H1 (cell line): ENCODE data around the gene PRR35. TPM values are rescaled to one million over a fixed set of nuclear protein-coding genes. Genes with fewer than 3 reads are reported as not detected.

Experiments
- CTCF ChIA-PET: fragments of 300-600 bp; sonication (Branson Sonifier 250); formaldehyde crosslinking; loops from one replicate; lab custom pipeline; 2021; ENCODE audit not compliant: partially characterized antibody; lab: Charles Lee
- POLR2A ChIA-PET: fragments of 300-600 bp; sonication (Branson Sonifier 250); formaldehyde crosslinking; loops from one replicate; lab custom pipeline; 2021; ENCODE audit warnings: inconsistent platforms; ENCODE audit not compliant: partially characterized antibody; lab: Charles Lee
- DNase-seq, 2 experiments: peaks; one replicate each; pipeline versions ENCODE4 v3.0.0 to v3.0.0-alpha.2; 2010 to 2022; ENCODE audit warnings: low spot score in 2 of 2, low read depth in 1 of 2, mixed read lengths in 1 of 2
- FAIRE-seq: peaks from 2 replicates; lab custom pipeline; 2011; peaks lifted over from hg19 to GRCh38; lab: Jason Lieb, UNC
- H2AFZ ChIP-seq: 2 replicates; pipeline ENCODE4 v1.8.1; 2012; ENCODE audit warnings: low read length, inconsistent platforms
- H2AK5ac ChIP-seq: 2 replicates; pipeline ENCODE4 v1.6.1; 2013; ENCODE audit warnings: low read depth, low read length
- H2BK120ac ChIP-seq: replicated peaks from 2 replicates; pipeline ENCODE3; 2013; ENCODE audit warnings: low read depth, low read length, inconsistent platforms
- H2BK12ac ChIP-seq: 2 replicates; pipeline ENCODE4 v1.6.1; 2013; ENCODE audit warnings: low read depth, low read length
- H2BK15ac ChIP-seq: 2 replicates; pipeline ENCODE4 v1.6.1; 2013; ENCODE audit warnings: low read length
- H2BK20ac ChIP-seq: 2 replicates; pipeline ENCODE4 v1.6.1; 2013; ENCODE audit warnings: low read length
- H2BK5ac ChIP-seq: 2 replicates; pipeline ENCODE4 v1.6.1; 2013; ENCODE audit warnings: low read depth, low read length
- H3K14ac ChIP-seq: 2 replicates; pipeline ENCODE4 v1.6.1; 2013; ENCODE audit warnings: inconsistent platforms; ENCODE audit not compliant: insufficient read length
- H3K18ac ChIP-seq: 2 replicates; pipeline ENCODE4 v1.6.1; 2013; ENCODE audit warnings: low read length; ENCODE audit errors: extremely low read depth
- H3K23ac ChIP-seq: 2 replicates; pipeline ENCODE4 v1.6.1; 2013; ENCODE audit warnings: inconsistent platforms; ENCODE audit not compliant: insufficient read length
- H3K23me2 ChIP-seq: 2 replicates; pipeline ENCODE4 v1.6.1; 2013; ENCODE audit warnings: low read depth, low read length
- H3K27ac ChIP-seq: 2 replicates; pipeline ENCODE4 v1.6.1; 2011; ENCODE audit warnings: low read depth, low read length, inconsistent platforms
- H3K27me3 ChIP-seq, 4 experiments: replicated peaks in 1 of 4; 1 replicate in 1 of 4; 2 replicates in 3 of 4; pipeline versions ENCODE4 v1.6.1 to v1.8.1; 2011 to 2013; ENCODE audit warnings: low read length in 3 of 4, mild to moderate bottlenecking in 3 of 4, inconsistent platforms in 2 of 4, mixed read lengths in 2 of 4, moderate library complexity in 1 of 4; ENCODE audit not compliant: control insufficient read depth in 3 of 4, insufficient read depth in 3 of 4; ENCODE audit errors: extremely low read depth in 1 of 4
- H3K36me3 ChIP-seq, 4 experiments: 2 replicates each; pipeline versions ENCODE4 v1.6.1 to v1.8.1; 2011 to 2013; ENCODE audit warnings: mild to moderate bottlenecking in 4 of 4, low read length in 3 of 4, moderate library complexity in 2 of 4, control low read depth in 1 of 4, inconsistent platforms in 1 of 4; ENCODE audit not compliant: insufficient read depth in 4 of 4, control insufficient read depth in 2 of 4
- H3K4ac ChIP-seq: replicated peaks from 2 replicates; pipeline ENCODE3; 2013; ENCODE audit warnings: low read length, low read depth, mixed read lengths, inconsistent platforms; ENCODE audit not compliant: insufficient read length
- H3K4me1 ChIP-seq, 4 experiments: replicated peaks in 1 of 4; 1 replicate in 1 of 4; 2 replicates in 3 of 4; pipeline versions ENCODE4 v1.6.1 to v1.8.1; 2011 to 2013; ENCODE audit warnings: low read length in 3 of 4, inconsistent platforms in 2 of 4, mixed read lengths in 1 of 4; ENCODE audit not compliant: insufficient read depth in 4 of 4, control insufficient read depth in 3 of 4
- H3K4me2 ChIP-seq, 2 experiments: 2 replicates each; pipeline versions ENCODE4 v1.6.1 to v1.8.1; 2011 to 2013; ENCODE audit warnings: low read depth in 2 of 2, low read length in 2 of 2, control low read depth in 1 of 2, inconsistent platforms in 1 of 2, mild to moderate bottlenecking in 1 of 2; ENCODE audit not compliant: insufficient read depth in 1 of 2
- H3K4me3 ChIP-seq, 4 experiments: fragments of 200-600, 300-600 bp in 1 of 4; sonication (generic), shearing (Covaris generic), sonication (Bioruptor Twin) in 1 of 4; 2 replicates each; pipeline versions ENCODE4 v1.5.1 to v1.8.1; 2011 to 2016; ENCODE audit warnings: low read length in 4 of 4, low read depth in 3 of 4, control low read depth in 2 of 4, inconsistent platforms in 2 of 4, mild to moderate bottlenecking in 2 of 4, mixed read lengths in 1 of 4, moderate library complexity in 1 of 4; ENCODE audit not compliant: insufficient read depth in 2 of 4; ENCODE audit errors: extremely low read depth in 1 of 4
- H3K56ac ChIP-seq: replicated peaks from 2 replicates; pipeline ENCODE3; 2013; ENCODE audit warnings: low read depth, mild to moderate bottlenecking, mixed read lengths, low read length, inconsistent platforms; ENCODE audit not compliant: insufficient read length
- H3K79me1 ChIP-seq: 2 replicates; pipeline ENCODE4 v1.6.1; 2013; ENCODE audit warnings: low read depth, low read length, control low read depth
- H3K79me2 ChIP-seq, 2 experiments: 2 replicates each; pipeline versions ENCODE4 v1.6.1 to v1.8.1; 2012 to 2013; ENCODE audit warnings: low read length in 2 of 2, mild to moderate bottlenecking in 2 of 2, inconsistent platforms in 1 of 2; ENCODE audit not compliant: insufficient read depth in 2 of 2, control insufficient read depth in 1 of 2
- H3K9ac ChIP-seq, 4 experiments: replicated peaks in 1 of 4; 1 replicate in 1 of 4; 2 replicates in 3 of 4; pipeline versions ENCODE4 v1.6.1 to v1.8.1; 2011 to 2013; ENCODE audit warnings: low read depth in 3 of 4, low read length in 3 of 4, control low read depth in 2 of 4, mild to moderate bottlenecking in 2 of 4, moderate library complexity in 2 of 4, inconsistent platforms in 1 of 4; ENCODE audit errors: extremely low read depth in 1 of 4
- H3K9me3 ChIP-seq, 2 experiments: 2 replicates each; pipeline versions ENCODE4 v1.6.1 to v1.8.1; 2012 to 2013; ENCODE audit warnings: mild to moderate bottlenecking in 2 of 2, moderate library complexity in 2 of 2, control low read depth in 1 of 2, inconsistent platforms in 1 of 2, low read depth in 1 of 2, low read length in 1 of 2, mixed read lengths in 1 of 2; ENCODE audit not compliant: insufficient read depth in 2 of 2
- H4K20me1 ChIP-seq, 2 experiments: replicated peaks in 1 of 2; 2 replicates each; pipeline versions ENCODE3 to v1.8.1; 2011 to 2013; ENCODE audit warnings: inconsistent platforms in 2 of 2, low read length in 2 of 2, mild to moderate bottlenecking in 1 of 2; ENCODE audit not compliant: insufficient read depth in 2 of 2, control insufficient read depth in 1 of 2
- H4K5ac ChIP-seq: 2 replicates; pipeline ENCODE4 v1.6.1; 2013; ENCODE audit warnings: low read length, low read depth, mixed read lengths, inconsistent platforms; ENCODE audit not compliant: insufficient read length
- H4K8ac ChIP-seq: 2 replicates; pipeline ENCODE4 v1.8.0; 2013; ENCODE audit warnings: mild to moderate bottlenecking, moderate library complexity, low read length, inconsistent platforms; ENCODE audit not compliant: insufficient read depth; ENCODE audit errors: extremely low read depth
- H4K91ac ChIP-seq: replicated peaks from 2 replicates; pipeline ENCODE3; 2013; ENCODE audit warnings: low read length, mixed read lengths, inconsistent platforms; ENCODE audit not compliant: insufficient read length
- FOSL1 ChIP-seq: IDR thresholded peaks from 2 replicates; pipeline ENCODE4 v1.6.1; 2011; ENCODE audit warnings: mild to moderate bottlenecking, low read depth, low read length, moderate library complexity; ENCODE audit not compliant: insufficient read depth
- WGBS, 2 experiments: shearing (Covaris generic) in 1 of 2; methylation state at CpG; one replicate each; pipeline versions ENCODE4 v1.1.6 to v1.1.7; 2013 to 2015; ENCODE audit warnings: low lambda C conversion rate in 2 of 2, mixed read lengths in 2 of 2, inconsistent platforms in 1 of 2, low coverage in 1 of 2, missing lambda C conversion rate in 1 of 2; ENCODE audit not compliant: insufficient replicate concordance in 2 of 2, insufficient coverage in 1 of 2, insufficient read length in 1 of 2; ENCODE audit errors: extremely low coverage in 1 of 2, missing lambda C conversion rate in 1 of 2; 5-methylcytosine and 5-hydroxymethylcytosine counted together
- polyA plus RNA-seq, 7 experiments: library from polyadenylated mRNA; depleted of rRNA in 3 of 7; stranded (reverse) in 5 of 7; unstranded in 2 of 7; fragments of >200 nt in 5 of 7; fragments of 200-250 nt in 2 of 7; gene quantifications; 1 replicate in 5 of 7; 2 replicates in 1 of 7; 4 replicates in 1 of 7; pipeline versions ENCODE4 v1.2.1 to v1.2.3, GENCODE V29; 2011 to 2013; ENCODE audit warnings: missing spikeins in 2 of 7, mixed read lengths in 2 of 7
- total RNA-seq: library from RNA; stranded (reverse); fragmentation: NEBNext Ultra II Directional; extraction: Animal tissue kit (Norgen Biotek cat#: 25700); gene quantifications from 2 replicates; pipeline ENCODE4 v1.2.1, GENCODE V29; 2021
- TF ChIP-seq, protein P1 (sequence below): IDR thresholded peaks from 2 replicates; pipeline ENCODE4 v1.6.1; 2012; ENCODE audit warnings: low read length, inconsistent platforms

The PRR35 gene
- total and polyA plus RNA-seq, 2 of the 8 experiments (the other 6 are each of a cell fraction or from before 2014, with no cell fraction given): 0.38 to 0.50 TPM

DNA sequence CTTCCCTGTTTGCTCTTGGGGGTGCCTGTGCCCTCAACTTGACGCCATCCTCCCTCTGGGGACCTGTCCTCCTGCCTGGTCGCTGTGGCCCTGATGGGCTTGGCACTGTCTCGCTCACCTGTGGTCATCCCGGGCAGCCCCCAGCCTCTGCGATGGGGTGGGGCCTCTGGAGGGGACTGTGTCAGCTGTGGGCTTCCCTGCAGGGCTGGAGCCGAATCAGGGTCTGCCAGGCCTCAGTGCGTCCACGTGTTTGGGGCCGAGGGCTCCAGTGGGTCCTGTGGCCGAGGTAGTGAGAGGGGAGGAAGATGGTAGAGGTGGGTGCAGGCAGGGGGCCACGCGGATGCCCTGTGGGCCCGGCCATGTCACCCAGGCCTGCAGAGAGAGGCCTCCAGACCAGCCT, 17.6 kb downstream of the PRR35 start:
- WGBS, 2 experiments: 87% methylated on average over 11 of the region's 13 CpGs; no CpG with 5 or more reads in 1 of the 2 experiments
- Histone ChIP-seq H2BK5ac (no peak overlapping the region), H3K27me3 (no peaks in the 10 kb centered on the region)
- TF ChIP-seq FOSL1: no peak
- TF ChIP-seq, protein P1, sequence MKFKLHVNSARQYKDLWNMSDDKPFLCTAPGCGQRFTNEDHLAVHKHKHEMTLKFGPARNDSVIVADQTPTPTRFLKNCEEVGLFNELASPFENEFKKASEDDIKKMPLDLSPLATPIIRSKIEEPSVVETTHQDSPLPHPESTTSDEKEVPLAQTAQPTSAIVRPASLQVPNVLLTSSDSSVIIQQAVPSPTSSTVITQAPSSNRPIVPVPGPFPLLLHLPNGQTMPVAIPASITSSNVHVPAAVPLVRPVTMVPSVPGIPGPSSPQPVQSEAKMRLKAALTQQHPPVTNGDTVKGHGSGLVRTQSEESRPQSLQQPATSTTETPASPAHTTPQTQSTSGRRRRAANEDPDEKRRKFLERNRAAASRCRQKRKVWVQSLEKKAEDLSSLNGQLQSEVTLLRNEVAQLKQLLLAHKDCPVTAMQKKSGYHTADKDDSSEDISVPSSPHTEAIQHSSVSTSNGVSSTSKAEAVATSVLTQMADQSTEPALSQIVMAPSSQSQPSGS: no peak

More for the DNA sequence above, 17.6 kb downstream of the PRR35 start:
- no peak overlapping the region for H4K5ac ChIP-seq
- CTCF ChIA-PET: interaction anchor here (1.0 to 4.8 kb wide), 11 partner anchors 9 to 216 kb away, joined by 3 to 30 read pairs (median 6); no protein-coding TSS in a partner anchor
- peak overlapping the region; percentile 79 for H4K8ac ChIP-seq
- no peak overlapping the region for H2BK20ac ChIP-seq
- no peak overlapping the region for H2AFZ ChIP-seq
- no peak overlapping the region for H2BK120ac ChIP-seq
- H3K9me3 ChIP-seq: no peaks in the 10 kb centered on the region
- H2BK12ac ChIP-seq: no peak overlapping the region
- no peak overlapping the region for H3K9ac ChIP-seq
- H3K23me2 ChIP-seq: no peaks in the 10 kb centered on the region
- no peak for DNase-seq
- no peak for FAIRE-seq
- H3K23ac ChIP-seq: no peak overlapping the region
- no peak overlapping the region for H2BK15ac ChIP-seq
- no peak overlapping the region for H3K14ac ChIP-seq
- no peak overlapping the region for H3K4me3 ChIP-seq
- H3K18ac ChIP-seq: no peak overlapping the region
- H3K4me2 ChIP-seq: no peak overlapping the region; a peak in 1 of 4 replicates
- H4K20me1 ChIP-seq: peaks cover 0 to 12% of the 10 kb centered on the region in 2 experiments
- H3K79me1 ChIP-seq: no peaks in the 10 kb centered on the region
- peaks cover 0 to 16% (median 0%) of the 10 kb centered on the region in 4 experiments; a peak in 3 of 8 replicates for H3K36me3 ChIP-seq
- no peak overlapping the region for H3K27ac ChIP-seq
- no peak overlapping the region for H3K56ac ChIP-seq
- H3K4me1 ChIP-seq: peaks cover 0 to 5% (median 2%) of the 10 kb centered on the region in 4 experiments; a peak in 4 of 7 replicates
- H3K79me2 ChIP-seq: no peaks in the 10 kb centered on the region
- no peak overlapping the region for H2AK5ac ChIP-seq
- H4K91ac ChIP-seq: no peak overlapping the region
- no peak overlapping the region for H3K4ac ChIP-seq
- POLR2A ChIA-PET: interaction anchor here (1.2 to 7.9 kb wide), 4 partner anchors 10 to 55 kb away, joined by 3 to 58 read pairs (median 5); partner anchors contain the start of genes CAPN15, NHLRC4, PIGQ and WFIKKN1
